Endodermal cell (in vitro differentiated cells): ENCODE results near the gene FUT7. TPM values are rescaled to one million over a fixed set of nuclear protein-coding genes. Genes with fewer than 3 reads are reported as not detected.
"Not testable (repeated sequence)": the region's sequence is repeated elsewhere in the genome, so short reads cannot be mapped to it uniquely, and the experiment has no call there.

Experiments used
- DNase-seq: peaks from one replicate; pipeline ENCODE4 v3.0.0-alpha.2; 2017
- H3K27ac ChIP-seq: 2 replicates; pipeline ENCODE4 v1.5.1; 2013; ENCODE audit warnings: mild to moderate bottlenecking, low read depth, low read length, moderate library complexity
- H3K27me3 ChIP-seq: 2 replicates; pipeline ENCODE4 v1.6.1; 2013; ENCODE audit warnings: mild to moderate bottlenecking, low read length, moderate library complexity; ENCODE audit not compliant: insufficient read depth, control insufficient read depth, poor library complexity, severe bottlenecking
- H3K36me3 ChIP-seq: 2 replicates; pipeline ENCODE4 v1.7.0; 2013; ENCODE audit warnings: mild to moderate bottlenecking, low read length, moderate library complexity; ENCODE audit not compliant: control insufficient read depth, insufficient read depth
- H3K4me1 ChIP-seq: one replicate; pipeline ENCODE4 v1.7.0; 2013; ENCODE audit warnings: low read length; ENCODE audit not compliant: control insufficient read depth, insufficient read depth
- H3K4me3 ChIP-seq: 2 replicates; pipeline ENCODE4 v1.5.1; 2013; ENCODE audit warnings: mild to moderate bottlenecking, low read length, moderate library complexity
- H3K9ac ChIP-seq: 2 replicates; pipeline ENCODE4 v1.6.1; 2013; ENCODE audit warnings: mild to moderate bottlenecking, low read length, moderate library complexity; ENCODE audit not compliant: poor library complexity, severe bottlenecking; ENCODE audit errors: extremely low read depth
- H3K9me3 ChIP-seq: 2 replicates; pipeline ENCODE4 v1.6.1; 2013; ENCODE audit warnings: mild to moderate bottlenecking, low read length, moderate library complexity; ENCODE audit not compliant: control insufficient read depth
- H3K27ac Mint-ChIP-seq: 2 replicates; pipeline ENCODE4 v1.8.0; 2020; ENCODE audit warnings: mixed read lengths
- H3K27me3 Mint-ChIP-seq: 2 replicates; pipeline ENCODE4 v1.8.0; 2021; ENCODE audit warnings: mild to moderate bottlenecking, mixed read lengths; ENCODE audit not compliant: insufficient read depth
- H3K36me3 Mint-ChIP-seq: 2 replicates; pipeline ENCODE4 v1.8.0; 2020; ENCODE audit warnings: low read depth, mixed read lengths
- H3K4me1 Mint-ChIP-seq: 2 replicates; pipeline ENCODE4 v1.8.0; 2020; ENCODE audit warnings: mixed read lengths
- H3K4me3 Mint-ChIP-seq: 2 replicates; pipeline ENCODE4 v1.8.0; 2020; ENCODE audit warnings: mild to moderate bottlenecking, moderate library complexity, mixed read lengths
- H3K9me3 Mint-ChIP-seq: 2 replicates; pipeline ENCODE4 v1.8.0; 2020; ENCODE audit warnings: mild to moderate bottlenecking, mixed read lengths
- WGBS, 2 experiments: methylation state at CpG; one replicate each; pipeline versions ENCODE4 v1.1.5 to v1.1.7; 2013; ENCODE audit warnings: missing lambda C conversion rate in 2 of 2, mixed read lengths in 1 of 2; ENCODE audit not compliant: insufficient coverage in 1 of 2, insufficient read length in 1 of 2; 5-methylcytosine and 5-hydroxymethylcytosine counted together
- total RNA-seq, 2 donors: library from RNA; stranded (reverse); fragmentation: NEBNext Ultra II Directional in 1 of 2; extraction: Animal tissue kit (Norgen Biotek cat#: 25700) in 1 of 2; gene quantifications; 2 replicates in 1 of 2; 3 replicates in 1 of 2; pipeline ENCODE4 v1.2.1, GENCODE V29; 2021
- TF ChIP-seq, protein P1 (sequence below): fragments of 200-600 bp; sonication (generic); conservative IDR thresholded peaks from 2 replicates; pipeline ENCODE4 v1.5.0; 2021; ENCODE audit warnings: antibody characterized with exemption, mild to moderate bottlenecking

Gene FUT7
- total RNA-seq, 2 donors from 2014 or later: not detected

DNA sequence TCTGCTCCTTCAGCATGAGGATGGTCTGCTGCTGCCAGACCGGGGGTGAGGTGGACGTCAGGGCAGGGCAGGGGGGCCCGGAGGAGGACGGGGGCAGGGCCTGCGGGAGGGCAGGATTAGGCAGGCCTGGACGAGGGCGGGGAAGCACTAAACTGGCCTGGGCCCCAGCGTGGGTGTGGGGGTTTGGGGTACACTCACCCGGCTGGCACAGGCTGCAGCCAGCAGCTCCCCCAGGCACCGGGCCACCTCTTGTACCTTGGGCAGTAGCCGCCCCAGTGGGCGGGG, 32.9 kb upstream of the FUT7 start:
- Histone ChIP-seq H3K9me3 (no peaks in the 10 kb centered on the region), H3K4me3 (no peak overlapping the region), H3K27me3 (no peaks in the 10 kb centered on the region), H3K4me1 (peaks cover 3% of the 10 kb centered on the region), H3K9ac (no peak overlapping the region), H3K27ac (no peak overlapping the region), H3K36me3 (no peaks in the 10 kb centered on the region)
- DNase-seq: no peak
- Mint-ChIP-seq H3K4me1 (peaks cover 11% of the 10 kb centered on the region), H3K4me3 (no peak overlapping the region), H3K9me3 (no peaks in the 10 kb centered on the region), H3K36me3 (peaks cover 2% of the 10 kb centered on the region), H3K27me3 (no peaks in the 10 kb centered on the region), H3K27ac (no peak overlapping the region)
- 80 to 93% methylated on average over 3 to 12 of the region's 12 CpGs for WGBS, 2 experiments
- TF ChIP-seq, protein P1, sequence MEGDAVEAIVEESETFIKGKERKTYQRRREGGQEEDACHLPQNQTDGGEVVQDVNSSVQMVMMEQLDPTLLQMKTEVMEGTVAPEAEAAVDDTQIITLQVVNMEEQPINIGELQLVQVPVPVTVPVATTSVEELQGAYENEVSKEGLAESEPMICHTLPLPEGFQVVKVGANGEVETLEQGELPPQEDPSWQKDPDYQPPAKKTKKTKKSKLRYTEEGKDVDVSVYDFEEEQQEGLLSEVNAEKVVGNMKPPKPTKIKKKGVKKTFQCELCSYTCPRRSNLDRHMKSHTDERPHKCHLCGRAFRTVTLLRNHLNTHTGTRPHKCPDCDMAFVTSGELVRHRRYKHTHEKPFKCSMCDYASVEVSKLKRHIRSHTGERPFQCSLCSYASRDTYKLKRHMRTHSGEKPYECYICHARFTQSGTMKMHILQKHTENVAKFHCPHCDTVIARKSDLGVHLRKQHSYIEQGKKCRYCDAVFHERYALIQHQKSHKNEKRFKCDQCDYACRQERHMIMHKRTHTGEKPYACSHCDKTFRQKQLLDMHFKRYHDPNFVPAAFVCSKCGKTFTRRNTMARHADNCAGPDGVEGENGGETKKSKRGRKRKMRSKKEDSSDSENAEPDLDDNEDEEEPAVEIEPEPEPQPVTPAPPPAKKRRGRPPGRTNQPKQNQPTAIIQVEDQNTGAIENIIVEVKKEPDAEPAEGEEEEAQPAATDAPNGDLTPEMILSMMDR: no peak

DNA sequence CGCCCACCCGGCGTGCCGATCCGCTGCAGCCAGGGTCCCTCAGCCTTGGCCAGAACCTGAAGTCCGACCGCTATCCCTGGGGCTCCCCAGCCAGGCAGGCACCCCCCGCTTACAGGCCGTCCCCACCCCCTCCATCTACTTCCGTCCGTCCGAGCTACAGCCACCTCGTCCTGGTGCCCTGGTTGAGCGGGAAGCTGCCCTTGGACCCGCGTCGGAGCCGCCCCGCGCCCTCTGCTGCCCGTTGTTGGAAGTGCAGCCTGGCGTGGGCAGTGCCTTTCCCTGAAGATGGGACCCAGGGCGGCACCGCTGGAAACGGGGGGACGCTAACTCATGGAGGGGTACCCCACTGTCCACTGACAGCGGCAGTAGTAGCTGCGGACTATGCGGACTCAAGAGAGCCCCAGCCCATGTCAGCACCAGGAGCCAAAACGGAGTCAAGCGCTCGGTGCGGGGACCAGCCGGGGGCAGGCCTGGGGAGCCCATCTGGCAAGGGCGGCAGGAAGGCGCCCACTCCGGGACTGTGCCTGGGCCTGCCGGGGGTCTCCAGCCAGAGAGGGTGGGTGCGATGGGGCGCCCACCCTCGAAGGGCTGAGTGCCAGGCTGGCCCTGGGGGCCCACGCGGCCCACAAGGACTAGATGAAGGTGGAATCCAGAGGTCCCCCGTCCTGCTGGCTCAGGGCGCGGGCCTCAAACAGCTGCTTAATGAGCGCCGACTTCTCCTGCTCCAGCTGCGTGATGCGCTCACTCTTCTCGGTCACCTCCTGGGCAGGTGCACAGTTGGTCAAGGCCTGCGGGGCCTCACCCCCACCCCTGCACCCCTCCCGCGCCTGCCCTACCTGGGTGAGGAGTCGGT, 32.4 kb upstream of the FUT7 start:
- H3K27ac ChIP-seq: no peak overlapping the region
- H3K36me3 ChIP-seq: no peaks in the 10 kb centered on the region
- 63 to 66% methylated on average over 28 to 55 of the region's 55 CpGs for WGBS, 2 experiments
- no peaks in the 10 kb centered on the region for H3K9me3 ChIP-seq
- H3K27me3 Mint-ChIP-seq: no peaks in the 10 kb centered on the region
- H3K4me1 Mint-ChIP-seq: peaks cover 11% of the 10 kb centered on the region
- peaks cover 2% of the 10 kb centered on the region for H3K36me3 Mint-ChIP-seq
- H3K27ac Mint-ChIP-seq: no peak overlapping the region
- no peak overlapping the region for H3K4me3 Mint-ChIP-seq
- no peak overlapping the region for H3K4me3 ChIP-seq
- DNase-seq: peak; percentile 93
- no peaks in the 10 kb centered on the region for H3K27me3 ChIP-seq
- peaks cover 3% of the 10 kb centered on the region for H3K4me1 ChIP-seq
- no peaks in the 10 kb centered on the region for H3K9me3 Mint-ChIP-seq
- TF ChIP-seq, protein P1: peak; percentile 91
- H3K9ac ChIP-seq: no peak overlapping the region

GRCh38 chr9:137063311-137064026, 31.6 kb upstream of the FUT7 start:
- TF ChIP-seq, protein P1: no peak
- Mint-ChIP-seq H3K27ac (no peak overlapping the region), H3K27me3 (no peaks in the 10 kb centered on the region), H3K4me1 (peaks cover 7% of the 10 kb centered on the region), H3K4me3 (no peak overlapping the region), H3K36me3 (peaks cover 2% of the 10 kb centered on the region), H3K9me3 (no peaks in the 10 kb centered on the region)
- H3K9me3 ChIP-seq: no peaks in the 10 kb centered on the region
- DNase-seq: no peak
- H3K27me3 ChIP-seq: no peaks in the 10 kb centered on the region
- H3K4me1 ChIP-seq: no peaks in the 10 kb centered on the region
- no peak overlapping the region for H3K4me3 ChIP-seq
- WGBS, 2 experiments: 90 to 92% methylated on average over 7 to 26 of the region's 26 CpGs
- no peak overlapping the region for H3K9ac ChIP-seq
- no peaks in the 10 kb centered on the region for H3K36me3 ChIP-seq
- H3K27ac ChIP-seq: no peak overlapping the region

DNA sequence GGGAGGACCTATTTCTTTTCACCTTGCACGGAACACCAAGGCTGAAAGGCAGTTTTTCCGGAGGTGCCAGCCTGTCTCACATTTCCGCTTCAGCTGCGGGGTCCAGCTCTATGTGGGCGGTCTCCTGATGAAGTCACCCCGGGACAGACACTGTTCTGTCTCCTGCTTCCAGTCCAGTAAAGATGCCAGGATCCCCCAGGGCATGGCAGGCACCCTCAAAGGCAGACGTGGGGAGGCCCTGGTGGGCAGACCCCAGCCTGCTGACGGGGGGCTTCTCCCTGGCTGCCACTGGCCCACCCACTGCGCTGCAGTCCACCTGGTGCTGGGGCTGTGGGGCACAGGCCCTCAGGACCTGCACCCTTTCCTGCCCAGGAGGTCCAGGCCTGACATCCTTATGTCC, 30.9 kb upstream of the FUT7 start:
- H3K27ac Mint-ChIP-seq, H3K27me3 Mint-ChIP-seq, H3K4me1 Mint-ChIP-seq, H3K36me3 ChIP-seq, H3K9me3 ChIP-seq, H3K4me3 ChIP-seq, H3K27ac ChIP-seq, H3K9ac ChIP-seq, DNase-seq, H3K9me3 Mint-ChIP-seq, H3K27me3 ChIP-seq, H3K4me1 ChIP-seq, H3K4me3 Mint-ChIP-seq, H3K36me3 Mint-ChIP-seq: not testable (repeated sequence)
- WGBS, 2 experiments: 90 to 97% methylated on average over 2 to 5 of the region's 9 CpGs
